Endothelial cell of umbilical vein (primary cell): ENCODE data around the gene SEZ6L. TPM values are rescaled to one million over a fixed set of nuclear protein-coding genes. Genes with fewer than 3 reads are reported as not detected.

ENCODE experiments used
- BruUV-seq: library from RNA; stranded (reverse); fragments of 400-500 nt; replicated peaks from 2 replicates; lab custom pipeline; 2021; lab: Mats Ljungman, UMichigan
- CTCF ChIA-PET: fragments of 300-600, 350-600 bp; sonication (Branson Sonifier 250); formaldehyde crosslinking; loops from one replicate; lab custom pipeline; 2021; ENCODE audit warnings: antibody characterized with exemption, inconsistent platforms; lab: Charles Lee
- POLR2A ChIA-PET: fragments of 300-600, 350-600 bp; sonication (Branson Sonifier 250); formaldehyde crosslinking; loops from one replicate; lab custom pipeline; 2021; ENCODE audit warnings: antibody characterized with exemption, inconsistent platforms; lab: Charles Lee
- DNase-seq: peaks from one replicate; pipeline ENCODE4 v3.0.0-alpha.2; 2011; ENCODE audit warnings: low read depth, low spot score
- FAIRE-seq: peaks from 2 replicates; lab custom pipeline; 2011; peaks lifted over from hg19 to GRCh38; lab: Jason Lieb, UNC
- H2AFZ ChIP-seq: 2 replicates; pipeline ENCODE4 v1.6.0; 2012; ENCODE audit warnings: low read depth, low read length, control low read depth, inconsistent platforms
- H3K27ac ChIP-seq: 2 replicates; pipeline ENCODE4 v1.5.1; 2011; ENCODE audit warnings: low read depth, mild to moderate bottlenecking, control low read depth, low read length, moderate library complexity; ENCODE audit not compliant: insufficient read depth
- H3K27me3 ChIP-seq, 2 experiments: 2 replicates each; pipeline versions ENCODE4 v1.6.0 to v1.6.1; 2011; ENCODE audit warnings: low read length in 2 of 2, mixed read lengths in 1 of 2; ENCODE audit not compliant: control insufficient read depth in 2 of 2, insufficient read depth in 2 of 2
- H3K36me3 ChIP-seq, 2 experiments: 2 replicates in 1 of 2; 3 replicates in 1 of 2; pipeline ENCODE4 v1.5.1; 2011; ENCODE audit warnings: low read length in 2 of 2, mild to moderate bottlenecking in 1 of 2, moderate library complexity in 1 of 2; ENCODE audit not compliant: control insufficient read depth in 2 of 2, insufficient read depth in 2 of 2; ENCODE audit errors: extremely low read depth in 1 of 2
- H3K4me1 ChIP-seq: 3 replicates; pipeline ENCODE4 v1.5.1; 2011; ENCODE audit warnings: mild to moderate bottlenecking, low read length; ENCODE audit not compliant: control insufficient read depth, insufficient read depth; ENCODE audit errors: extremely low read depth
- H3K4me2 ChIP-seq: 2 replicates; pipeline ENCODE4 v1.6.1; 2011; ENCODE audit warnings: low read length, control low read depth, mixed read lengths; ENCODE audit not compliant: insufficient read depth
- H3K4me3 ChIP-seq, 3 experiments: fragments of 200-600 bp in 1 of 3; sonication (generic), shearing (Covaris generic) in 1 of 3; replicated peaks in 1 of 3; 2 replicates each; pipeline ENCODE4 v1.5.1; 2011 to 2016; ENCODE audit warnings: control low read depth in 3 of 3, low read length in 3 of 3, mild to moderate bottlenecking in 2 of 3, inconsistent platforms in 1 of 3, low read depth in 1 of 3, moderate library complexity in 1 of 3; ENCODE audit not compliant: insufficient read depth in 1 of 3
- H3K79me2 ChIP-seq: 2 replicates; pipeline ENCODE4 v1.6.0; 2012; ENCODE audit warnings: low read length, inconsistent platforms; ENCODE audit not compliant: control insufficient read depth, insufficient read depth
- H3K9ac ChIP-seq: replicated peaks from 2 replicates; pipeline ENCODE3; 2011; ENCODE audit warnings: low read length, control low read depth; ENCODE audit not compliant: insufficient read depth; ENCODE audit errors: extremely low read depth
- H3K9me1 ChIP-seq: replicated peaks from 3 replicates; pipeline ENCODE4 v1.6.0; 2011; ENCODE audit warnings: mild to moderate bottlenecking, low read length; ENCODE audit not compliant: control insufficient read depth, insufficient read depth; ENCODE audit errors: extremely low read depth
- H3K9me3 ChIP-seq: replicated peaks from 2 replicates; pipeline ENCODE4 v1.5.1; 2012; ENCODE audit warnings: low read length, inconsistent platforms; ENCODE audit not compliant: control insufficient read depth, insufficient read depth
- H4K20me1 ChIP-seq: replicated peaks from 2 replicates; pipeline ENCODE3; 2011; ENCODE audit warnings: mild to moderate bottlenecking, low read length; ENCODE audit not compliant: control insufficient read depth, insufficient read depth; ENCODE audit errors: extremely low read depth
- EZH2 ChIP-seq: IDR thresholded peaks from 2 replicates; pipeline ENCODE4 v1.6.1; 2012; ENCODE audit warnings: borderline replicate concordance, low read depth, mild to moderate bottlenecking, moderate library complexity, low read length, inconsistent platforms; ENCODE audit not compliant: severe bottlenecking
- FOS ChIP-seq: IDR thresholded peaks from 2 replicates; pipeline ENCODE4 v1.6.1; 2011; ENCODE audit warnings: mild to moderate bottlenecking, low read length, moderate library complexity, borderline replicate concordance; ENCODE audit not compliant: insufficient read depth
- GATA2 ChIP-seq: IDR thresholded peaks from 2 replicates; pipeline ENCODE4 v1.7.0; 2011; ENCODE audit warnings: low read depth, mild to moderate bottlenecking, moderate library complexity, mixed read lengths, low read length; ENCODE audit not compliant: insufficient read length, insufficient read depth
- JUN ChIP-seq: IDR thresholded peaks from 2 replicates; pipeline ENCODE4 v1.6.1; 2011; ENCODE audit warnings: borderline replicate concordance, low read depth; ENCODE audit not compliant: insufficient read length, insufficient read depth
- MYC ChIP-seq: IDR thresholded peaks from one replicate; pipeline ENCODE4 v1.6.1; 2011; ENCODE audit warnings: mild to moderate bottlenecking, low read depth, low read length
- POLR2A ChIP-seq: IDR thresholded peaks from 2 replicates; pipeline ENCODE4 v1.6.1; 2012; ENCODE audit warnings: low read depth, mild to moderate bottlenecking, control low read depth, low read length
- POLR2AphosphoS5 ChIP-seq: IDR thresholded peaks from 2 replicates; pipeline ENCODE4 v1.6.1; 2012; ENCODE audit warnings: low read depth, mild to moderate bottlenecking, control low read depth, low read length, moderate library complexity; ENCODE audit not compliant: insufficient read depth
- dilution Hi-C: fragments of 300-500 bp; cut with MboI; formaldehyde crosslinking; loops from one replicate; pipeline ENCODE4 v1.15.0; 2019; ENCODE audit warnings: low sequenced_read_pairs; ENCODE audit not compliant: extremely low pct_ligation_motif_present
- intact Hi-C: fragments of 100-400 bp; cut with micrococcal nuclease; formaldehyde crosslinking; loops from one replicate; pipeline ENCODE4 v1.10.0; 2022
- polyA plus RNA-seq, 4 experiments: library from polyadenylated mRNA; depleted of rRNA in 3 of 4; stranded (reverse) in 3 of 4; unstranded in 1 of 4; fragments of >200 nt; gene quantifications; 2 replicates each; pipeline versions ENCODE4 v1.2.1 to v1.2.3, GENCODE V29; 2011 to 2012; ENCODE audit warnings: missing spikeins in 1 of 4
- total RNA-seq: library from RNA; stranded (reverse); gene quantifications from 2 replicates; pipeline ENCODE4 v1.2.3, GENCODE V29; 2021
- TF ChIP-seq, protein P1 (sequence below): IDR thresholded peaks from 2 replicates; pipeline ENCODE4 v1.6.1; 2011; ENCODE audit not compliant: insufficient read depth, insufficient read length
- TF ChIP-seq, protein P2 (sequence below), 2 donors: IDR thresholded peaks; 1 replicate in 1 of 2; 2 replicates in 1 of 2; pipeline ENCODE4 v1.5.1; 2011; ENCODE audit warnings: low read length in 2 of 2, mild to moderate bottlenecking in 2 of 2, moderate library complexity in 2 of 2, control low read depth in 1 of 2, inconsistent platforms in 1 of 2, low read depth in 1 of 2; ENCODE audit not compliant: insufficient read depth in 1 of 2; ENCODE audit errors: extremely low read depth in 1 of 2

The SEZ6L gene
- total and polyA plus RNA-seq, 2 donors (not counting 3 experiments of a cell fraction or from before 2014, with no cell fraction given): not detected

GRCh38 chr22:26185190-26185589, 15.9 kb downstream of the SEZ6L start:
- no peaks in the 10 kb centered on the region for H3K9me1 ChIP-seq
- no peaks in the 10 kb centered on the region for H3K36me3 ChIP-seq
- H3K9ac ChIP-seq: no peak overlapping the region
- H3K9me3 ChIP-seq: no peaks in the 10 kb centered on the region
- no peaks in the 10 kb centered on the region for H4K20me1 ChIP-seq
- POLR2A ChIA-PET: no interaction called here
- TF ChIP-seq FOS: no peak
- TF ChIP-seq POLR2AphosphoS5: no peak
- no peak for TF ChIP-seq GATA2
- TF ChIP-seq POLR2A: no peak
- TF ChIP-seq MYC: no peak
- TF ChIP-seq, protein P1, sequence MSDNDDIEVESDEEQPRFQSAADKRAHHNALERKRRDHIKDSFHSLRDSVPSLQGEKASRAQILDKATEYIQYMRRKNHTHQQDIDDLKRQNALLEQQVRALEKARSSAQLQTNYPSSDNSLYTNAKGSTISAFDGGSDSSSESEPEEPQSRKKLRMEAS: no peak
- TF ChIP-seq JUN: no peak
- TF ChIP-seq, protein P2, sequence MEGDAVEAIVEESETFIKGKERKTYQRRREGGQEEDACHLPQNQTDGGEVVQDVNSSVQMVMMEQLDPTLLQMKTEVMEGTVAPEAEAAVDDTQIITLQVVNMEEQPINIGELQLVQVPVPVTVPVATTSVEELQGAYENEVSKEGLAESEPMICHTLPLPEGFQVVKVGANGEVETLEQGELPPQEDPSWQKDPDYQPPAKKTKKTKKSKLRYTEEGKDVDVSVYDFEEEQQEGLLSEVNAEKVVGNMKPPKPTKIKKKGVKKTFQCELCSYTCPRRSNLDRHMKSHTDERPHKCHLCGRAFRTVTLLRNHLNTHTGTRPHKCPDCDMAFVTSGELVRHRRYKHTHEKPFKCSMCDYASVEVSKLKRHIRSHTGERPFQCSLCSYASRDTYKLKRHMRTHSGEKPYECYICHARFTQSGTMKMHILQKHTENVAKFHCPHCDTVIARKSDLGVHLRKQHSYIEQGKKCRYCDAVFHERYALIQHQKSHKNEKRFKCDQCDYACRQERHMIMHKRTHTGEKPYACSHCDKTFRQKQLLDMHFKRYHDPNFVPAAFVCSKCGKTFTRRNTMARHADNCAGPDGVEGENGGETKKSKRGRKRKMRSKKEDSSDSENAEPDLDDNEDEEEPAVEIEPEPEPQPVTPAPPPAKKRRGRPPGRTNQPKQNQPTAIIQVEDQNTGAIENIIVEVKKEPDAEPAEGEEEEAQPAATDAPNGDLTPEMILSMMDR (IDR thresholded peaks at IDR 0.05; ENCODE audit: extremely low read depth in 1 of 2, insufficient read depth in 1 of 2, low read depth in 1 of 2, low read length in 2 of 2): no peak
- no peak for TF ChIP-seq EZH2
- H2AFZ ChIP-seq: no peak overlapping the region
- intact Hi-C loops: no loop called here
- H3K27ac ChIP-seq: no peak overlapping the region
- H3K4me3 ChIP-seq: no peak overlapping the region
- no TSS peak for BruUV-seq
- H3K4me1 ChIP-seq: no peaks in the 10 kb centered on the region
- H3K27me3 ChIP-seq: no peaks in the 10 kb centered on the region
- CTCF ChIA-PET: interaction anchor here (1.1 kb wide), 1 partner anchor 13 kb away, joined by 3 read pairs; no protein-coding TSS in a partner anchor
- FAIRE-seq: no peak
- H3K4me2 ChIP-seq: no peak overlapping the region
- no peaks in the 10 kb centered on the region for H3K79me2 ChIP-seq
- dilution Hi-C loops: no loop called here
- DNase-seq: no peak
